NCI-H2029 (cell line): ENCODE data around the gene GREB1.

Experiments used
- DNase-seq: peaks from one replicate; lab custom pipeline; 2025; lab: John Stamatoyannopoulos, UW

Gene GREB1

GRCh38 chr2:11559066-11559785 lies 25.4 kb downstream of the GREB1 start:
- DNase-seq, result no peak

GRCh38 chr2:11559786-11560155 lies 25.9 kb downstream of the GREB1 start:
- DNase-seq, result no peak

GRCh38 chr2:11560806-11561205 lies 27.0 kb downstream of the GREB1 start:
- no peak for DNase-seq

- no peak for DNase-seq
Measured at GRCh38 chr2:11562011-11562410, 28.2 kb downstream of the GREB1 start.

GRCh38 chr2:11562476-11562875 lies 28.6 kb downstream of the GREB1 start:
- DNase-seq, result no peak

- no peak for DNase-seq
Measured at GRCh38 chr2:11563784-11564666, 30.2 kb downstream of the GREB1 start.

- DNase-seq, result no peak
Measured at GRCh38 chr2:11564816-11565567, 31.1 kb downstream of the GREB1 start.

- DNase-seq, result no peak
Measured at GRCh38 chr2:11566383-11566782, 32.5 kb downstream of the GREB1 start.

- DNase-seq, result no peak
Measured at GRCh38 chr2:11567631-11568031, 33.8 kb downstream of the GREB1 start.

GRCh38 chr2:11568436-11568835 lies 34.6 kb downstream of the GREB1 start:
- no peak for DNase-seq

- DNase-seq, result no peak
Measured at GRCh38 chr2:11569636-11570035, 35.8 kb downstream of the GREB1 start.

- peak; percentile 40 for DNase-seq
Measured at GRCh38 chr2:11571170-11571569, 37.3 kb downstream of the GREB1 start.

- no peak for DNase-seq
Measured at GRCh38 chr2:11572996-11573395, 39.2 kb downstream of the GREB1 start.

- no peak for DNase-seq
Measured at GRCh38 chr2:11573418-11574175, 39.8 kb downstream of the GREB1 start.

GRCh38 chr2:11574176-11575046 lies 40.6 kb downstream of the GREB1 start:
- DNase-seq, result no peak

- no peak for DNase-seq
Measured at GRCh38 chr2:11576398-11576797, 42.6 kb downstream of the GREB1 start.

- DNase-seq, result no peak
Measured at GRCh38 chr2:11577101-11577883, 43.4 kb downstream of the GREB1 start.

GRCh38 chr2:11578081-11578948 lies 44.5 kb downstream of the GREB1 start:
- no peak for DNase-seq
